HepG2 (cell line): Measurements from ENCODE around the gene MRPS25.

Experiments used
- FOSL1 ChIP-seq: sonication (generic); formaldehyde crosslinking; IDR thresholded peaks from 2 replicates; pipeline ENCODE4 v1.9.0; 2021; ENCODE audit warnings: missing genetic modification reagents, borderline replicate concordance
- MBNL3 ChIP-seq: fragments of 250-450 bp; sonication (Bioruptor Pico); conservative IDR thresholded peaks from 2 replicates; pipeline ENCODE4 v1.8.0; 2022; ENCODE audit warnings: mild to moderate bottlenecking, inconsistent platforms
- NR2F6 ChIP-seq, 2 experiments: IDR thresholded peaks; 2 replicates each; pipeline ENCODE4 v1.6.1; 2016; ENCODE audit warnings: antibody characterized with exemption in 1 of 2, mild to moderate bottlenecking in 1 of 2
- POLR2AphosphoS5 ChIP-seq: IDR thresholded peaks from 2 replicates; pipeline ENCODE4 v1.6.1; 2012; ENCODE audit warnings: low read depth, low read length
- ZNF235 ChIP-seq: sonication (generic); formaldehyde crosslinking; IDR thresholded peaks from 2 replicates; pipeline ENCODE4 v1.8.1; 2023; ENCODE audit warnings: mild to moderate bottlenecking, missing genetic modification reagents, borderline replicate concordance
- ZNF546 ChIP-seq: sonication (generic); formaldehyde crosslinking; conservative IDR thresholded peaks from 2 replicates; pipeline ENCODE4 v1.8.1; 2023; ENCODE audit warnings: mild to moderate bottlenecking, missing genetic modification reagents
- ZNF569 ChIP-seq: sonication (generic); formaldehyde crosslinking; IDR thresholded peaks from 2 replicates; pipeline ENCODE4 v1.5.0; 2020; ENCODE audit warnings: mild to moderate bottlenecking, missing genetic modification reagents, moderate library complexity, borderline replicate concordance

- TF ChIP-seq FOSL1 (no peak), POLR2AphosphoS5 (no peak), MBNL3 (CRISPR knock-in tag) (no peak), ZNF569 (CRISPR knock-in tag) (no peak), ZNF235 (CRISPR knock-in tag) (no peak), ZNF546 (CRISPR knock-in tag) (no peak), NR2F6 (IDR thresholded peaks at IDR 0.05) (no peak), NR2F6 (CRISPR knock-in tag; IDR thresholded peaks at IDR 0.05) (no peak)
Observed at GRCh38 chr3:15086699-15087098, 21.6 kb upstream of the MRPS25 start.
